K562 (cell line): ENCODE results near the gene MFSD11. TPM values are rescaled to one million over a fixed set of nuclear protein-coding genes. Genes with fewer than 3 reads are reported as not detected.

Experiments used
- BRD9 ChIP-seq: fragments of 450-650 bp; IDR thresholded peaks from 2 replicates; pipeline ENCODE4 v1.6.1; 2018; ENCODE audit warnings: low read depth; ENCODE audit not compliant: partially characterized antibody
- CBFA2T3 ChIP-seq: fragments of 450-650 bp; IDR thresholded peaks from 2 replicates; pipeline ENCODE4 v1.6.1; 2017
- CBX5 ChIP-seq: IDR thresholded peaks from 2 replicates; pipeline ENCODE4 v1.6.1; 2014; ENCODE audit warnings: low read depth, borderline replicate concordance
- CBX8 ChIP-seq: fragments of 200-600 bp; sonication (generic); IDR thresholded peaks from 2 replicates; pipeline ENCODE4 v1.6.1; 2012; ENCODE audit warnings: borderline replicate concordance, mixed run types, low read depth, mild to moderate bottlenecking, moderate library complexity, mixed read lengths, low read length, control low read depth, inconsistent platforms; ENCODE audit not compliant: poor library complexity, severe bottlenecking; ENCODE audit errors: extremely low read depth
- CC2D1A ChIP-seq: fragments of 450-650 bp; IDR thresholded peaks from 2 replicates; pipeline ENCODE4 v1.6.1; 2017; ENCODE audit warnings: mild to moderate bottlenecking
- DPF2 ChIP-seq: fragments of 450-650 bp; IDR thresholded peaks from 2 replicates; pipeline ENCODE4 v1.6.1; 2016
- EP400 ChIP-seq: fragments of 450-650 bp; IDR thresholded peaks from 2 replicates; pipeline ENCODE4 v1.6.1; 2017; ENCODE audit warnings: antibody characterized with exemption, mild to moderate bottlenecking, moderate library complexity
- GABPA ChIP-seq: fragments of 200-800 bp; sonication (Bioruptor generic); conservative IDR thresholded peaks from 2 replicates; pipeline ENCODE4 v1.6.1; 2016; ENCODE audit warnings: low read depth, missing genetic modification characterization, missing compliant biosample characterization
- HMBOX1 ChIP-seq: sonication (generic); IDR thresholded peaks from 2 replicates; pipeline ENCODE4 v1.6.1; 2016
- KDM1A ChIP-seq, 2 experiments: fragments of 450-650 bp; IDR thresholded peaks; 2 replicates each; pipeline ENCODE4 v1.6.1; 2016; ENCODE audit warnings: mild to moderate bottlenecking in 2 of 2
- L3MBTL2 ChIP-seq: fragments of 450-650 bp; IDR thresholded peaks from 2 replicates; pipeline ENCODE4 v1.6.1; 2016; ENCODE audit warnings: mild to moderate bottlenecking, moderate library complexity
- MNT ChIP-seq, 2 experiments: fragments of 450-650 bp; conservative IDR thresholded peaks; 2 replicates each; pipeline ENCODE4 v1.6.1; 2017; ENCODE audit warnings: mild to moderate bottlenecking in 2 of 2, moderate library complexity in 2 of 2
- NBN ChIP-seq: fragments of 450-650 bp; IDR thresholded peaks from 2 replicates; pipeline ENCODE4 v1.6.1; 2016; ENCODE audit warnings: low read depth, mild to moderate bottlenecking
- SAFB2 ChIP-seq: fragments of 200-400 bp; formaldehyde crosslinking; IDR thresholded peaks from 2 replicates; pipeline ENCODE4 v1.6.1; 2018; ENCODE audit warnings: borderline replicate concordance, low read length, low read depth, moderate library complexity; ENCODE audit not compliant: severe bottlenecking
- SIX5 ChIP-seq, 2 experiments: IDR thresholded peaks; 2 replicates each; pipeline ENCODE4 v1.6.1; 2011; ENCODE audit warnings: low read length in 2 of 2, borderline replicate concordance in 1 of 2, low read depth in 1 of 2, mild to moderate bottlenecking in 1 of 2, moderate library complexity in 1 of 2; ENCODE audit not compliant: insufficient read depth in 1 of 2
- TBL1XR1 ChIP-seq, 2 experiments: IDR thresholded peaks; 2 replicates each; pipeline ENCODE4 v1.6.1; 2012; ENCODE audit warnings: improper control_type of control experiment in 2 of 2, low read length in 2 of 2, mild to moderate bottlenecking in 1 of 2
- TBP ChIP-seq: optimal IDR thresholded peaks from 2 replicates; pipeline ENCODE3; 2011; ENCODE audit warnings: low read depth, low read length, improper control_type of control experiment
- TCF3 ChIP-seq: sonication (generic); formaldehyde crosslinking; IDR thresholded peaks from 2 replicates; pipeline ENCODE4 v1.4.0; 2020; ENCODE audit warnings: mild to moderate bottlenecking, missing genetic modification reagents
- ZNF124 ChIP-seq: sonication (generic); formaldehyde crosslinking; IDR thresholded peaks from 2 replicates; pipeline ENCODE4 v1.8.1; 2022; ENCODE audit warnings: missing genetic modification reagents
- ZNF197 ChIP-seq: fragments of 200-800 bp; sonication (Bioruptor generic); IDR thresholded peaks from 2 replicates; pipeline ENCODE4 v1.6.1; 2016; ENCODE audit warnings: low read depth, missing genetic modification characterization, missing compliant biosample characterization
- ZNF592 ChIP-seq: fragments of 450-650 bp; IDR thresholded peaks from 2 replicates; pipeline ENCODE4 v1.6.1; 2017; ENCODE audit warnings: antibody characterized with exemption, mild to moderate bottlenecking
- ZNF76 ChIP-seq: fragments of 250-450 bp; sonication (Bioruptor Pico); IDR thresholded peaks from 2 replicates; pipeline ENCODE4 v1.4.0; 2020; ENCODE audit warnings: mild to moderate bottlenecking, moderate library complexity, borderline replicate concordance
- polyA plus RNA-seq, 8 experiments: library from polyadenylated mRNA; depleted of rRNA in 4 of 8; stranded (reverse) in 5 of 8; unstranded in 3 of 8; fragments of >200 nt; fragmentation: Nextera tagmentation in 2 of 8; fragmentation: Illumina TruSeq in 1 of 8; extraction: Ambion mirVana in 2 of 8; extraction: Trizol in 1 of 8; gene quantifications; 2 replicates each; pipeline versions ENCODE4 v1.2.1 to v1.2.3, GENCODE V29; 2011 to 2014; ENCODE audit warnings: inconsistent platforms in 1 of 8, missing spikeins in 1 of 8
- total RNA-seq, 7 experiments: library from RNA; depleted of rRNA in 6 of 7; stranded (reverse); fragments of >200 nt in 6 of 7; fragmentation: Illumina TruSeq in 2 of 7; extraction: Trizol in 2 of 7; gene quantifications; 2 replicates each; pipeline versions ENCODE4 v1.2.1 to v1.2.3, GENCODE V29; 2011 to 2021; ENCODE audit warnings: low replicate concordance in 1 of 7

MFSD11 gene
- total and polyA plus RNA-seq, 9 of the 15 experiments (the other 6 are each of a cell fraction or from before 2014, with no cell fraction given): 14.4 to 24.5 (median 19.9) TPM

GRCh38 chr17:76716146-76716838 lies 21.6 kb upstream of the MFSD11 start (continued):
- TF ChIP-seq BRD9 (no peak), DPF2 (peak; percentile 75), TBP (no peak), ZNF197 (CRISPR knock-in tag) (no peak), TCF3 (CRISPR knock-in tag) (peak; percentile 72), GABPA (tag) (peak; percentile 34; the same call in 1 of the 2 replicates), CBX5 (no peak), EP400 (0 out of 2 replicates have a peak, but pooled peaks have one; percentile 18), MNT (conservative IDR thresholded peaks at IDR 0.05) (peak; percentile 44 to 66; a peak in 2 of 4 replicates), SAFB2 (no peak), HMBOX1 (no peak), CBX8 (no peak), CBFA2T3 (peak; percentile 84), CC2D1A (no peak), NBN (no peak), SIX5 (IDR thresholded peaks at IDR 0.05; ENCODE audit: borderline replicate concordance in 1 of 2, insufficient read depth in 1 of 2, low read depth in 1 of 2, low read length in 2 of 2) (no peak), ZNF124 (CRISPR knock-in tag) (no peak), TBL1XR1 (IDR thresholded peaks at IDR 0.05; ENCODE audit: low read length in 2 of 2) (0 out of 4 replicates have a peak, but pooled peaks of 1 of the 2 experiments have one; percentile 26), ZNF592 (peak; percentile 16; the same call in 1 of the 2 replicates), L3MBTL2 (0 out of 2 replicates have a peak, but pooled peaks have one; percentile 22), KDM1A (IDR thresholded peaks at IDR 0.05) (peak in 1 of 2 experiments; percentile 29; a peak in 1 of 4 replicates), ZNF76 (no peak)
